Naive B cell (primary cell): ENCODE measurements around the gene ELF3. TPM values are rescaled to one million over a fixed set of nuclear protein-coding genes. Genes with fewer than 3 reads are reported as not detected.
A peak's percentile ranks its signal among the peaks of the same experiment; 100 is the strongest.
"Not testable (repeated sequence)": the region's sequence is repeated elsewhere in the genome, so short reads cannot be mapped to it uniquely, and the experiment has no call there.

Source experiments
- ATAC-seq, 2 donors: fragments of 150-1000 bp; cut with Tn5 transposase; 2 replicates each; pipeline ENCODE4 v1.10.0; 2021; ENCODE audit warnings: low read depth in 2 of 2, mild to moderate bottlenecking in 2 of 2, moderate library complexity in 2 of 2
- DNase-seq: peaks from one replicate; pipeline ENCODE4 v3.0.0; 2022
- H3K27ac Mint-ChIP-seq, 6 donors: one replicate each; pipeline ENCODE4 v1.8.0; 2020 to 2022; ENCODE audit warnings: mild to moderate bottlenecking in 6 of 6, mixed read lengths in 6 of 6, moderate library complexity in 5 of 6, inconsistent platforms in 2 of 6
- H3K27me3 Mint-ChIP-seq, 3 donors: one replicate each; pipeline ENCODE4 v1.8.0; 2021 to 2022; ENCODE audit warnings: mixed read lengths in 3 of 3, mild to moderate bottlenecking in 1 of 3
- H3K36me3 Mint-ChIP-seq, 2 donors: one replicate each; pipeline ENCODE4 v1.8.0; 2020 to 2022; ENCODE audit warnings: mixed read lengths in 2 of 2, inconsistent platforms in 1 of 2, mild to moderate bottlenecking in 1 of 2
- H3K4me1 Mint-ChIP-seq, 3 donors: one replicate each; pipeline ENCODE4 v1.8.0; 2020 to 2022; ENCODE audit warnings: mixed read lengths in 3 of 3, inconsistent platforms in 1 of 3, mild to moderate bottlenecking in 1 of 3, moderate library complexity in 1 of 3
- H3K4me3 Mint-ChIP-seq, 8 donors: one replicate each; pipeline ENCODE4 v1.8.0; 2020 to 2022; ENCODE audit warnings: mild to moderate bottlenecking in 8 of 8, mixed read lengths in 8 of 8, moderate library complexity in 8 of 8, inconsistent platforms in 2 of 8
- H3K9me3 Mint-ChIP-seq, 7 donors: one replicate each; pipeline ENCODE4 v1.8.0; 2020 to 2022; ENCODE audit warnings: mixed read lengths in 7 of 7, mild to moderate bottlenecking in 5 of 7, inconsistent platforms in 2 of 7, moderate library complexity in 1 of 7
- polyA plus RNA-seq, 6 donors: library from polyadenylated mRNA; unstranded; fragments of 300-500 nt; fragmentation: Illumina TruSeq; gene quantifications; one replicate each; pipeline ENCODE4 v1.2.3, GENCODE V29; 2021; ENCODE audit warnings: low read depth in 6 of 6

The ELF3 gene
- under 1 TPM in 1 of 6 donors, not detected in 5; 0.30 TPM for polyA plus RNA-seq

GRCh38 chr1:202010180-202011015 is at the start of gene ELF3:
ELF3 (plus strand) TSS chr1:202010587; CDS start chr1:202011137, 550 bp downstream.
- Mint-ChIP-seq H3K27me3 (no peaks in the 10 kb centered on the region), H3K4me1 (peaks cover 4 to 7% (median 6%) of the 10 kb centered on the region in 3 donors), H3K27ac (peak within 1 kb of the TSS in 1 of 6 donors; percentile 30), H3K36me3 (peaks cover 0 to under 1% of the 10 kb centered on the region in 2 donors), H3K9me3 (no peaks in the 10 kb centered on the region), H3K4me3 (peak within 1 kb of the TSS in 1 of 8 donors; percentile 56)
- DNase-seq, result no peak
- no peak for ATAC-seq

DNA sequence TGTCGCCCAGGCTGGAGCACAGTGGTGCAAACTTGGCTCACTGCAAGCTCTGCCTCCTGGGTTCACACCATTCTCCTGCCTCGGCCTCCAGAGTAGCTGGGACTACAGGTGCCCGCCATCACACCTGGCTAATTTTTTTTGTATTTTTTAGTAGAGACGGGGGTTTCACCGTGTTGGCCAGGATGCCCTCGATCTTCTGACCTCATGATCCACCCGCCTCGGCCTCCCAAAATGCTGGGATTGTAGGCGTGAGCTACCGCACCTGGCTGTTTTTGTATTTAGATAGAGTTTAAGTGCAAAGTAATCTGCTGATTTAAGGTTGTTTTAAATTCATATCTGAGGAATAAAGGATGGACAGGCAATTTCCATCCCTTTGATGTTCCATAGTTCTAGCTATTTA is 48.0 kb upstream of the ELF3 start:
- ATAC-seq, H3K27me3 Mint-ChIP-seq, H3K27ac Mint-ChIP-seq, DNase-seq, H3K4me1 Mint-ChIP-seq, H3K4me3 Mint-ChIP-seq, H3K36me3 Mint-ChIP-seq, H3K9me3 Mint-ChIP-seq: not testable (repeated sequence)

DNA sequence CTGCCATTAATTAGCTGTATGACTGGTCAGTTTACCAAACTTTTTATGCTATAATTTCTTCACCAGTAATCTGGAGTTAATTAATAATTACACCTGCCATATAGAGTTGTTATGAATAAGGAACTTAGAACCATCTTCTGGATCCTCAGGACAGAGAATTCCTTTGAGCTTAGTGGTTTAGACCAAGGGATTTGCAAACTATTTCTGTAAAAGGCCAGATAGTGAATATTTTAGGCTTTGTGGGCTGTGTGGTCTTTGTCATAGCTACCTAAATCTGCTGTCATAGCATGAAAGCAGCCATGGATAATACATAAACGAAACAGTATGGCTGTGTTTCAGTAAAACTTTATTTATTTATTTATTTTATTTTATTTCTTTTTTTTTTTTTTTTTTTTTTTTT is 46.1 kb upstream of the ELF3 start:
- Mint-ChIP-seq H3K4me3 (no peak overlapping the region), H3K9me3 (no peaks in the 10 kb centered on the region), H3K36me3 (peaks cover 5 to 8% of the 10 kb centered on the region in 2 donors), H3K27me3 (no peaks in the 10 kb centered on the region), H3K4me1 (peaks cover 0 to 6% (median 2%) of the 10 kb centered on the region in 3 donors), H3K27ac (no peak overlapping the region)
- ATAC-seq (no peak), DNase-seq (no peak)

- DNase-seq, result no peak
Observed at GRCh38 chr1:201966171-201966570, 44.2 kb upstream of the ELF3 start.

DNA sequence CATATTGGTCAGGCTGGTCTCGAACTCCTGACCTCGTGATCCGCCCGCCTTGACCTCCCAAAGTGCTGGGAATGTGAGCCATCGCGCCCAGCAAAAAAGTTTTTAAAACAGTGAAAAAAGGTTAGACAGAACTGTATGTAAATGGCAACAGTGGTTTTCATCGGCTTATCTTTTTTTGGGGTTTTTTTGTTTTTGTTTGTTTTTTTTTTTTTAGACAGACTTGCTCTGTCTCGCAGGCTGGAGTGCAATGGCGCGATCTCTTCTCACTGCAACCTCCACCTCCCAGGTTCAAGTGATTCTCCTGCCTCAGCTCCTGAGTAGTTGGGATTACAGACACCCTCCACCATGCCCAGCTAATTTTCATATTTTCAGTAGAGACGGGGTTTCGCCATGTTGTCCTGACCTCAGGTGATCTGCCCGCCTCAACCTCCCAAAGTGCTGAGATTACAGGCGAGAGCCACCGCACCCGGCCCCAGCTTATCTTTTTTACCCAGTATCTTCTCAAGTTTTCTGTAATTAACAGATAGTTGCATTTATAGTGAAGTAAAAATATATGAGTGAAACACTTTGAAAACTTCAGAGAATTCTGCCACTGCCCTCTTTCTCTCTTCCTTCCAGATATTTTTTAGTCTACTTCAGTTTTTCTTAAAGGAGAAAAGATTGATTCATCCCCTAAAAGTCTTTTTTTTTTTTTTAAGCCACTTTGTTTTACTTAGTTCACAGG is 42.0 kb upstream of the ELF3 start:
- ATAC-seq (no peak), DNase-seq (no peak)
- H3K27ac Mint-ChIP-seq, result peak overlapping the region in 2 of 6 donors; percentile 66 to 89
- no peak overlapping the region for H3K4me3 Mint-ChIP-seq
- no peaks in the 10 kb centered on the region for H3K9me3 Mint-ChIP-seq
- H3K27me3 Mint-ChIP-seq, result no peaks in the 10 kb centered on the region
- peaks cover 0 to 8% of the 10 kb centered on the region in 2 donors for H3K36me3 Mint-ChIP-seq
- H3K4me1 Mint-ChIP-seq, result peaks cover 0 to 6% (median 4%) of the 10 kb centered on the region in 3 donors

More at GRCh38 chr1:201966171-201966570, 44.2 kb upstream of the ELF3 start:
- peaks cover 0 to 6% (median 2%) of the 10 kb centered on the region in 3 donors for H3K4me1 Mint-ChIP-seq
- no peak for ATAC-seq
- no peaks in the 10 kb centered on the region for H3K27me3 Mint-ChIP-seq
- no peaks in the 10 kb centered on the region for H3K9me3 Mint-ChIP-seq
- no peak overlapping the region for H3K4me3 Mint-ChIP-seq
- no peak overlapping the region for H3K27ac Mint-ChIP-seq
- H3K36me3 Mint-ChIP-seq, result peaks cover 5 to 8% of the 10 kb centered on the region in 2 donors

DNA sequence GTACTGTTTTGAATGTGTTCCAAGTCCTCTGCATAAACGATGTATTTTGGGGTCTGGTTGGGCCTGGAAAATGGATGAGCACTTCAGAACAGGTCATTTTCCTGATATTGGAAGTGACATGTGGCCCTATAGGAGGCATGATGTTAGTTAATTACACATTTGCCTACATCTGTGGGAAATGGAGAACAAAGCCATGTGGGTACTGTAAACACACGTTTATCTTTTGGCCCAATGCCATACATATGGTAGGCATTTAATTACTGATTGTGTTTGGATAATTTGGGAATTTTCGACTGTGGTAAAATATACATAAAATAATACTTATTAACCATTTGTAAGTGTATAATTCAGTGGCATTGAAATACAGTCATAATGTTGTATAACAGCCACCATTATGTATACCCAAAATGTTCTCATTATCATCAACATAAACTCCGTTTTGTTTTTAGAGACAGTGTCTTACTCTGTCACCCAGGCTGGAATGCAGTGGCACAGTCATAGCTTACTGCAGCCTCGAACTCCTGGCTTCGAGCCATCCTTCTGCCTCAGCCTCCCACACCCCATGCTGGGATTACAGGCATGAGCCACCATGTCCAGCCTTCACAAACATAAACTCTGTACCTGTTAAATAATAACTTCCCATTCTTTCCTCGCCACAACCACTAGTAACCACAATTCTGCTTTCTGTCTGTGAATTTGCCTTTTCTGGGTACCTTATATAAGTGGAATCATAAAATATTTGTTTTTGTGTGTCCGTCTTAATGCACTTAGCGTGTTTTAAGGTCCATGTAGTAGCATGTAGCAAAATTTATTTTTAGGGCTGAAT is 39.8 kb upstream of the ELF3 start:
- Mint-ChIP-seq H3K27me3 (peaks cover 0 to 8% (median 0%) of the 10 kb centered on the region in 3 donors), H3K27ac (no peak overlapping the region), H3K36me3 (peaks cover 0 to 5% of the 10 kb centered on the region in 2 donors), H3K4me3 (no peak overlapping the region), H3K9me3 (no peaks in the 10 kb centered on the region), H3K4me1 (peaks cover 0 to 6% (median 4%) of the 10 kb centered on the region in 3 donors)
- ATAC-seq (no peak), DNase-seq (no peak)

GRCh38 chr1:201982082-201982622 is 28.2 kb upstream of the ELF3 start:
- DNase-seq, result no peak
- H3K4me3 Mint-ChIP-seq, result peak overlapping the region; percentile 93 to 99 (median 96)
- peaks cover 0 to 7% of the 10 kb centered on the region in 2 donors for H3K36me3 Mint-ChIP-seq
- H3K9me3 Mint-ChIP-seq, result no peaks in the 10 kb centered on the region
- peak; percentile 74 to 78 for ATAC-seq
- no peaks in the 10 kb centered on the region for H3K27me3 Mint-ChIP-seq
- H3K4me1 Mint-ChIP-seq, result peaks cover 25 to 27% (median 27%) of the 10 kb centered on the region in 3 donors
- peak overlapping the region; percentile 57 to 95 (median 94) for H3K27ac Mint-ChIP-seq

DNA sequence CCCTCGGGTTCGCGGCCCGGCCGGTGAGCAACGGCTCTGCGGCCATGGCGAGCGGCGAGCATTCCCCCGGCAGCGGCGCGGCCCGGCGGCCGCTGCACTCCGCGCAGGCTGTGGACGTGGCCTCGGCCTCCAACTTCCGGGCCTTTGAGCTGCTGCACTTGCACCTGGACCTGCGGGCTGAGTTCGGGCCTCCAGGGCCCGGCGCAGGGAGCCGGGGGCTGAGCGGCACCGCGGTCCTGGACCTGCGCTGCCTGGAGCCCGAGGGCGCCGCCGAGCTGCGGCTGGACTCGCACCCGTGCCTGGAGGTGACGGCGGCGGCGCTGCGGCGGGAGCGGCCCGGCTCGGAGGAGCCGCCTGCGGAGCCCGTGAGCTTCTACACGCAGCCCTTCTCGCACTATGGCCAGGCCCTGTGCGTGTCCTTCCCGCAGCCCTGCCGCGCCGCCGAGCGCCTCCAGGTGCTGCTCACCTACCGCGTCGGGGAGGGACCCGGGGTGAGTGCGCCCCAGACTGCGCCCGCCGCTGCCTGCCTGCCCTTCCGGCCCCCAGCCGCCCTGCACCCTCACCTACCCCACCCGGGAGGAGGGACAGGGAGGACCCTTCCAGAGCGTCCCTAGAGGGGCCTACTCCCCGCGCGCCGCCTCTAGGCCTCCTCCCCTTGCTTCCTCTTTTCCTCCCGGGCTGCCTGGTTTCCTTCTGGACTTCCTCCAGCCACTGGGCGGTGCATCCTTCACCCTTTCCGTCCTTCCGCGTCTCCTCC is 27.6 kb upstream of the ELF3 start, which contains the start of gene RNPEP:
Gene RNPEP, plus strand, starts transcription at position 26 of the 757 bp plus-strand sequence. Its CDS starts 19 bp downstream, at position 45.
- DNase-seq (peak; percentile 50), ATAC-seq (peak; percentile 74 to 76)
- Mint-ChIP-seq H3K9me3 (no peaks in the 10 kb centered on the region), H3K27ac (peak within 1 kb of the TSS; percentile 86 to 95 (median 94)), H3K4me1 (peaks cover 25 to 27% (median 27%) of the 10 kb centered on the region in 3 donors), H3K4me3 (peak within 1 kb of the TSS; percentile 93 to 99 (median 96)), H3K36me3 (peaks cover 0 to 7% of the 10 kb centered on the region in 2 donors), H3K27me3 (no peaks in the 10 kb centered on the region)

- peak overlapping the region; percentile 91 to 97 (median 96) for H3K4me3 Mint-ChIP-seq
- H3K9me3 Mint-ChIP-seq, result no peaks in the 10 kb centered on the region
- ATAC-seq (peak; percentile 11 to 22), DNase-seq (no peak)
- H3K27ac Mint-ChIP-seq, result peak overlapping the region; percentile 10 to 95 (median 90)
- peaks cover 0 to 7% of the 10 kb centered on the region in 2 donors for H3K36me3 Mint-ChIP-seq
- peaks cover 25 to 27% (median 27%) of the 10 kb centered on the region in 3 donors for H3K4me1 Mint-ChIP-seq
- no peaks in the 10 kb centered on the region for H3K27me3 Mint-ChIP-seq
Observed at GRCh38 chr1:201983380-201983805, 27.0 kb upstream of the ELF3 start.

DNA sequence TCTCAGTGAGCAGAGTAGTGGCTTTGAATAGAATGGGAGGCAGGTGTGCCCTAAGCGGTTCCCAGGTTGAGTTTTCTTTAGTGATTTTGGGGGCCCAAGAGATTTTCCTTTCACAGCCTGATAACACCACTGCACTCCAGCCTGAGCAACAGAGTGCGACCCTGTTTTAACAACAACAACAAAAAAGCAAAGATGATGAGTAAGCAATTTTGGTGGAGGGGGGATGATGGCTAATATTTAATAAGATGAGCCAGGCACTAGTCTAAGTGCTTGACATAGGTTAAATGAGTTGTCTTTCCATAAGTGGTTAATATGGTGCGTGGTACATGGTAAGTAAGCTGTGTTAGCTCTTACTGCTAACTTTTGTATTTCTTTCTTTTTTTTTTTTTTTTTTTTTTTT is 25.9 kb upstream of the ELF3 start:
- peak overlapping the region in 3 of 6 donors; percentile 40 to 70 (median 49) for H3K27ac Mint-ChIP-seq
- no peak for ATAC-seq
- no peak for DNase-seq
- H3K9me3 Mint-ChIP-seq, result no peaks in the 10 kb centered on the region
- H3K4me1 Mint-ChIP-seq, result peaks cover 25 to 27% (median 27%) of the 10 kb centered on the region in 3 donors
- H3K4me3 Mint-ChIP-seq, result peak overlapping the region in 5 of 8 donors; percentile 2 to 97 (median 96)
- peaks cover 5 to 7% of the 10 kb centered on the region in 2 donors for H3K36me3 Mint-ChIP-seq
- no peaks in the 10 kb centered on the region for H3K27me3 Mint-ChIP-seq

- Mint-ChIP-seq H3K36me3 (peaks cover 9 to 14% of the 10 kb centered on the region in 2 donors), H3K4me1 (peaks cover 25 to 27% (median 27%) of the 10 kb centered on the region in 3 donors), H3K27ac (no peak overlapping the region), H3K27me3 (no peaks in the 10 kb centered on the region), H3K4me3 (no peak overlapping the region), H3K9me3 (no peaks in the 10 kb centered on the region)
- DNase-seq, result no peak
- ATAC-seq, result no peak
Observed at GRCh38 chr1:201985355-201985754, 25.0 kb upstream of the ELF3 start.

GRCh38 chr1:201988601-201989000 is 21.8 kb upstream of the ELF3 start:
- ATAC-seq, result no peak
- no peak overlapping the region for H3K4me3 Mint-ChIP-seq
- peaks cover 13 to 16% (median 14%) of the 10 kb centered on the region in 3 donors for H3K4me1 Mint-ChIP-seq
- H3K36me3 Mint-ChIP-seq, result peaks cover 24 to 25% of the 10 kb centered on the region in 2 donors
- H3K9me3 Mint-ChIP-seq, result no peaks in the 10 kb centered on the region
- no peaks in the 10 kb centered on the region for H3K27me3 Mint-ChIP-seq
- no peak for DNase-seq
- H3K27ac Mint-ChIP-seq, result no peak overlapping the region
